ENCODE data around the gene TNIP1.

Gene TNIP1

DNA sequence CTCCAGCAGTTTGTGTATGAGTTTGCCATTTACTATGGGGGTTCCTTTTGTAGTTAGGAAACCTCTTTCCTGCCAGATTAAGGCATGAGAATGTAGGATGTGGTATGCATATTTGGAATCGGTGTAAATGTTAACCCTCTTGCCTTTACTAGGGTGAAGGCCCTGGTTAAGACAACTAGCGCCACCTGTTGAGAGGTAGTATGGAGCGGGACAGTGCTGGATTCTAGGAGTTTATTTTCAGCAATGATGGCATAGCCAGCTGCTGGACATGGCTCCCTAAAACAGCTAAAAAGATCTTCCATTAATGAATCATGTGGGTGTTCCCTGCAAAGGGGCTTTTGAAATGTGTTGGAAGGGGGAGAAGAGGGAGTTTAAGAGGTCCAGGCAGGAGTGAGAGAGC, 91.1 kb downstream of the TNIP1 start:
- DNase-seq: no peak

DNA sequence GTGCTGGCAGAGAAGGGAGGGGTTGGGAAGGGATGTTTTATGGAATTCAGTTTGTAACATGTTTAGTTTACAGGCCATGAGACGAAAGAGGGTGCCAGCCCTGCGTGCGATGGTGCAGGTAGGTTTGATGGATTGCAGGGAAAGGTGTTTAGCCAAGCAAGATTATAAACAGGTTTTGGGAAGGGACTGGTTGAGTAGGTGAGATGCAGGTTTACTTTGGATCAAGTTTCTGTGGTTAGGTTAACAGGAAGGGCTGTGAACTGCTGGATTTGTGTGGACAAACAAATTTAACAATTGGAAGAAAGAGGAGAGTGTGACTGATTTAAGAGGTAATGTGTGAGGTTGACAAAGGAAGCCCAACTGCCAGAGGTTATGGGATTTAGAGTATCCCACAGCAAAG, 93.1 kb downstream of the TNIP1 start:
- DNase-seq: no peak
